ENCODE measurements around the gene STXBP5.
"Not testable (repeated sequence)": the region's sequence is repeated elsewhere in the genome, so short reads cannot be mapped to it uniquely, and the experiment has no call there.

Gene STXBP5

GRCh38 chr6:147347179-147347881, 143.1 kb downstream of the STXBP5 start:
- no peak overlapping the region for H3K4me3 ChIP-seq (ENCODE audit: low read length)
- no peak for TF ChIP-seq ZNF274 (IDR thresholded peaks at IDR 0.05; ENCODE audit: low read depth, low read length)

- H3K4me3 ChIP-seq (ENCODE audit: low read length) = no peak overlapping the region
- no peak for TF ChIP-seq ZNF274 (IDR thresholded peaks at IDR 0.05; ENCODE audit: low read depth, low read length)
Measured at GRCh38 chr6:147347882-147348575, 143.8 kb downstream of the STXBP5 start.

GRCh38 chr6:147361311-147361981, 157.2 kb downstream of the STXBP5 start:
- H3K4me3 ChIP-seq (ENCODE audit: low read length) = no peak overlapping the region
- TF ChIP-seq ZNF274 (IDR thresholded peaks at IDR 0.05; ENCODE audit: low read depth, low read length) = no peak

GRCh38 chr6:147366290-147366689, 162.1 kb downstream of the STXBP5 start:
- no peak for TF ChIP-seq ZNF274 (IDR thresholded peaks at IDR 0.05; ENCODE audit: low read depth, low read length)
- H3K4me3 ChIP-seq (ENCODE audit: low read length) = no peak overlapping the region

- H3K4me3 ChIP-seq (ENCODE audit: low read length) = no peak overlapping the region
- TF ChIP-seq ZNF274 (IDR thresholded peaks at IDR 0.05; ENCODE audit: low read depth, low read length) = no peak
Measured at GRCh38 chr6:147371325-147371724, 167.1 kb downstream of the STXBP5 start.

GRCh38 chr6:147372806-147373205, 168.6 kb downstream of the STXBP5 start:
- no peak for TF ChIP-seq ZNF274 (IDR thresholded peaks at IDR 0.05; ENCODE audit: low read depth, low read length)
- no peak overlapping the region for H3K4me3 ChIP-seq (ENCODE audit: low read length)

- no peak overlapping the region for H3K4me3 ChIP-seq (ENCODE audit: low read length)
- TF ChIP-seq ZNF274 (IDR thresholded peaks at IDR 0.05; ENCODE audit: low read depth, low read length) = no peak
Measured at GRCh38 chr6:147378819-147379218, 174.6 kb downstream of the STXBP5 start.

GRCh38 chr6:147380841-147381240, 176.6 kb downstream of the STXBP5 start:
- H3K4me3 ChIP-seq (ENCODE audit: low read length) = not testable (repeated sequence)

GRCh38 chr6:147381712-147382111, 177.5 kb downstream of the STXBP5 start:
- TF ChIP-seq ZNF274 (IDR thresholded peaks at IDR 0.05; ENCODE audit: low read depth, low read length) = no peak
- H3K4me3 ChIP-seq (ENCODE audit: low read length) = no peak overlapping the region

- no peak overlapping the region for H3K4me3 ChIP-seq (ENCODE audit: low read length)
- no peak for TF ChIP-seq ZNF274 (IDR thresholded peaks at IDR 0.05; ENCODE audit: low read depth, low read length)
Measured at GRCh38 chr6:147382945-147383554, 178.8 kb downstream of the STXBP5 start.

GRCh38 chr6:147384029-147384428, 179.8 kb downstream of the STXBP5 start:
- no peak for TF ChIP-seq ZNF274 (IDR thresholded peaks at IDR 0.05; ENCODE audit: low read depth, low read length)
- no peak overlapping the region for H3K4me3 ChIP-seq (ENCODE audit: low read length)

- no peak for TF ChIP-seq ZNF274 (IDR thresholded peaks at IDR 0.05; ENCODE audit: low read depth, low read length)
- no peak overlapping the region for H3K4me3 ChIP-seq (ENCODE audit: low read length)
Measured at GRCh38 chr6:147384737-147385710, 180.8 kb downstream of the STXBP5 start.

GRCh38 chr6:147389463-147389862, 185.2 kb downstream of the STXBP5 start:
- no peak for TF ChIP-seq ZNF274 (IDR thresholded peaks at IDR 0.05; ENCODE audit: low read depth, low read length)
- H3K4me3 ChIP-seq (ENCODE audit: low read length) = no peak overlapping the region
